Activated T-cell treated with anti-CD3 and anti-CD28 coated beads, Interleukin-2, amount 50 U/mL, for 4 hours (primary cell): ENCODE measurements around the gene CNNM2. TPM values are rescaled to one million over a fixed set of nuclear protein-coding genes. Genes with fewer than 3 reads are reported as not detected.
"Not testable (repeated sequence)": the region's sequence is repeated elsewhere in the genome, so short reads cannot be mapped to it uniquely, and the experiment has no call there.

Experiments used
- ATAC-seq, 2 donors: fragments of 200-7000 bp; cut with Tn5 transposase; one replicate each; pipeline ENCODE4 v1.10.0; 2021
- DNase-seq: peaks from one replicate; pipeline ENCODE4 v3.0.0-alpha.2; 2020
- H3K27me3 Mint-ChIP-seq: one replicate; pipeline ENCODE4 v1.8.0; 2021; ENCODE audit warnings: low read depth, mixed read lengths
- H3K36me3 Mint-ChIP-seq: one replicate; pipeline ENCODE4 v1.8.0; 2022; ENCODE audit warnings: mixed read lengths; ENCODE audit not compliant: insufficient read depth
- H3K4me1 Mint-ChIP-seq: one replicate; pipeline ENCODE4 v1.8.0; 2021; ENCODE audit warnings: low read depth, mixed read lengths
- H3K4me3 Mint-ChIP-seq: one replicate; pipeline ENCODE4 v1.8.0; 2021; ENCODE audit warnings: mild to moderate bottlenecking, moderate library complexity, mixed read lengths
- H3K9me3 Mint-ChIP-seq: one replicate; pipeline ENCODE4 v1.8.0; 2021; ENCODE audit warnings: mixed read lengths
- total RNA-seq, 3 donors: library from RNA; stranded (reverse); gene quantifications; one replicate each; pipeline ENCODE4 v1.2.1, GENCODE V29; 2021

The CNNM2 gene
- total RNA-seq, 3 donors from 2014 or later, result 6.0 to 6.3 (median 6.1) TPM

- Mint-ChIP-seq H3K4me1 (peaks cover 8% of the 10 kb centered on the region), H3K27me3 (no peaks in the 10 kb centered on the region), H3K4me3 (no peak overlapping the region), H3K9me3 (no peaks in the 10 kb centered on the region), H3K36me3 (peaks cover 2% of the 10 kb centered on the region)
- no peak for ATAC-seq
- no peak for DNase-seq
Observed at GRCh38 chr10:103117247-103117646, 199.2 kb downstream of the CNNM2 start.

- peaks cover 8% of the 10 kb centered on the region for H3K4me1 Mint-ChIP-seq
- H3K27me3 Mint-ChIP-seq, result no peaks in the 10 kb centered on the region
Observed at GRCh38 chr10:103120546-103120945, 202.5 kb downstream of the CNNM2 start.

DNA sequence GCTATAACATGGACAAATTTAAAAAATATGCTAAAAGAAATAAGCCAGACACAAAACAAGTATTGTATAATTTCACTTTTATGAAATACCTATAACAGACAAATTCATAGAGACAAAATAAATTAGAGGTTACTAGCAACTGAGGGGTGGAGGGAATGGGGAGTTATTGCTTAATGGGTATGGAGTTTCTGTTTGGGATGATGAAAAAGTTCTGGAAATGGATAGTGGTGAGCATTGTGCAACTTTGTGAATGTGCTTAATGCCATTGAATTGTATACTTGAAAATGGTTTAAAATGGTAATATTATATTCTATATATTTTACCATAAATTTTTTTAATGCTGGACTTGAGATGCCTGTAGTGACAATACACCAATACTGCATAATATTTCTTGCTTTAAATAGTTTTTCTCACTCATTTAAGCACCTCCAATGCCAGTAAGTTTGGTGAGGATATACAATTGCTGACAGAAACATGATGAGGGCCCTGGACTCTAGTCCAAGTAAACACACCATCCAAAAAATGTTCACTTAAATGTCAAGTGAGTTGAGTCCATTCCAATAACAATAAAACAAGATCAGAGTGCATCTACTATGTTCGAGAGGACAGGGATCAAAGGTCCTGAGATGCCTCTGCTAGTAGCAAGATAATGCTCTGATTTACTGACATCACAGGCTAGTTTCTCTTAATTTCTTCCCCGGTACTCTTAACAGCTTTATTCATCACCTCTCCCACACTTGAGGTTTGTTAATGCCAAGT is 203.1 kb downstream of the CNNM2 start:
- H3K27me3 Mint-ChIP-seq, result no peaks in the 10 kb centered on the region
- H3K36me3 Mint-ChIP-seq, result peaks cover 7% of the 10 kb centered on the region
- H3K4me1 Mint-ChIP-seq, result peaks cover 12% of the 10 kb centered on the region
- no peak for ATAC-seq
- no peak overlapping the region for H3K4me3 Mint-ChIP-seq
- H3K9me3 Mint-ChIP-seq, result no peaks in the 10 kb centered on the region
- no peak for DNase-seq

More at GRCh38 chr10:103120546-103120945, 202.5 kb downstream of the CNNM2 start:
- DNase-seq, result no peak
- H3K4me3 Mint-ChIP-seq, result no peak overlapping the region
- H3K36me3 Mint-ChIP-seq, result peaks cover 3% of the 10 kb centered on the region
- ATAC-seq, result no peak
- no peaks in the 10 kb centered on the region for H3K9me3 Mint-ChIP-seq

- DNase-seq (no peak), ATAC-seq (no peak)
- Mint-ChIP-seq H3K27me3 (no peaks in the 10 kb centered on the region), H3K4me1 (peaks cover 13% of the 10 kb centered on the region), H3K36me3 (peaks cover 12% of the 10 kb centered on the region), H3K4me3 (no peak overlapping the region), H3K9me3 (no peaks in the 10 kb centered on the region)
Observed at GRCh38 chr10:103123282-103124024, 205.4 kb downstream of the CNNM2 start.

GRCh38 chr10:103124420-103125096 is 206.5 kb downstream of the CNNM2 start:
- Mint-ChIP-seq H3K9me3 (no peaks in the 10 kb centered on the region), H3K27me3 (no peaks in the 10 kb centered on the region), H3K36me3 (peaks cover 12% of the 10 kb centered on the region), H3K4me1 (peaks cover 13% of the 10 kb centered on the region), H3K4me3 (no peak overlapping the region)
- no peak for DNase-seq
- ATAC-seq, result no peak

- Mint-ChIP-seq H3K4me1 (peaks cover 13% of the 10 kb centered on the region), H3K27me3 (no peaks in the 10 kb centered on the region), H3K36me3 (peaks cover 13% of the 10 kb centered on the region), H3K4me3 (no peak overlapping the region), H3K9me3 (no peaks in the 10 kb centered on the region)
- no peak for ATAC-seq
- no peak for DNase-seq
Observed at GRCh38 chr10:103125323-103126267, 207.5 kb downstream of the CNNM2 start.

DNA sequence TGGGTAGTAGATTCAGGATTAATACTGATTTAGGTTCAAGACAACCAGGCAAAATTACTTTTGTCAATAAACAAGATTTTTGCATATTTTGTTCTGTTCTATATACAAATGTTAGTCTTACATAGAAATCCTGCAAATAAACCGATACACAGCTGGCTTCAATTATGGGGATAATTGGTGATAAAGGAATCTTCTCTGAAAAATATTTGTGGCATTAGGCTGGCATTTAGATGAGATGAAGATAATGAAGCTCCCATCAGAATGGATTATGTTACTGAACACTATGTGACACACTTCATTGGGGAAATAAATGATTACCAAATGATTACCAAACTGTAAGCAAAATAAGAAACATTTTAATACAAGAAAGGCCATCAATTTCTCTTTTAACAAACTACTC is 209.1 kb downstream of the CNNM2 start:
- Mint-ChIP-seq H3K4me3 (no peak overlapping the region), H3K36me3 (peaks cover 21% of the 10 kb centered on the region), H3K9me3 (no peaks in the 10 kb centered on the region), H3K27me3 (no peaks in the 10 kb centered on the region), H3K4me1 (peaks cover 13% of the 10 kb centered on the region)
- ATAC-seq (no peak), DNase-seq (no peak)

DNA sequence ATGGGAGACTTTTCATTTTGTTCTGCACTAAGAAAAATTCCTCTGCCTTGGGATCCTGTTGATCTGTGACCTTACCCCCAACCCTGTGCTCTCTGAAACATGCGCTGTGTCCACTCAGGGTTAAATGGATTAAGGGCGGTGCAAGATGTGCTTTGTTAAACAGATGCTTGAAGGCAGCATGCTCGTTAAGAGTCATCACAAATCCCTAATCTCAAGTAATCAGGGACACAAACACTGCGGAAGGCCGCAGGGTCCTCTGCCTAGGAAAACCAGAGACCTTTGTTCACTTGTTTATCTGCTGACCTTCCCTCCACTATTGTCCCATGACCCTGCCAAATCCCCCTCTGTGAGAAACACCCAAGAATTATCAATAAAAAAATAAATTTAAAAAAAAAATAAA is 212.1 kb downstream of the CNNM2 start:
- H3K9me3 Mint-ChIP-seq, H3K27me3 Mint-ChIP-seq, H3K4me3 Mint-ChIP-seq, DNase-seq, ATAC-seq: not testable (repeated sequence)
- Mint-ChIP-seq H3K4me1 (peaks cover 23% of the 10 kb centered on the region), H3K36me3 (peaks cover 36% of the 10 kb centered on the region)

GRCh38 chr10:103130910-103131309 is 212.8 kb downstream of the CNNM2 start:
- no peak overlapping the region for H3K4me3 Mint-ChIP-seq
- H3K36me3 Mint-ChIP-seq, result peaks cover 36% of the 10 kb centered on the region
- no peaks in the 10 kb centered on the region for H3K9me3 Mint-ChIP-seq

DNA sequence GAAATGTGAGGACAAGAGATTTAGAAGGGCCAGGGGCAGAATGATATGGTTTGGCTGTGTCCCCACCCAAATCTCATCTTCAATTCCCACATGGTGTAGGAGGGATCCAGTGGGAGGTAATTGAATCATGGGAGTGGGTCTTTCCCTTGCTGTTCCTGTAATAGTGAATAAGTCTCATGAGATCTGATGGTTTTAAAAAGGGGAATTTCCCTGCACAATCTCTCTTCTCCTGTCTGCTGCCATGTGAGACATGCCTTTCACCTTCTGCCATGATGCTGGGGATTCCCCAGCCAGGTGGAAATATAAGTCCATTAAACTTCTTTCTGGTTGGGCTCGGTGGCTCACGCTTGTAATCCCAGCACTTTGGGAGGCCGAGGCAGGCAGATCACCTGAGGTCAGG is 217.1 kb downstream of the CNNM2 start:
- not testable (repeated sequence) for H3K9me3 Mint-ChIP-seq, H3K27me3 Mint-ChIP-seq, DNase-seq, H3K4me3 Mint-ChIP-seq
- Mint-ChIP-seq H3K4me1 (peaks cover 26% of the 10 kb centered on the region), H3K36me3 (peaks cover 49% of the 10 kb centered on the region)
- ATAC-seq, result peak; percentile 78 to 79

More at GRCh38 chr10:103130910-103131309, 212.8 kb downstream of the CNNM2 start:
- Mint-ChIP-seq H3K27me3 (no peaks in the 10 kb centered on the region), H3K4me1 (peaks cover 26% of the 10 kb centered on the region)
- DNase-seq (no peak), ATAC-seq (no peak)

- Mint-ChIP-seq H3K27me3 (no peaks in the 10 kb centered on the region), H3K9me3 (no peaks in the 10 kb centered on the region), H3K36me3 (peaks cover 38% of the 10 kb centered on the region), H3K4me3 (no peak overlapping the region), H3K4me1 (peaks cover 15% of the 10 kb centered on the region)
- ATAC-seq (no peak), DNase-seq (no peak)
Observed at GRCh38 chr10:103139803-103140202, 221.7 kb downstream of the CNNM2 start.
